Karpas-422 (cell line): ENCODE data around the gene LAIR2. TPM values are rescaled to one million over a fixed set of nuclear protein-coding genes. Genes with fewer than 3 reads are reported as not detected.
A peak's percentile ranks its signal among the peaks of the same experiment; 100 is the strongest.
"Not testable (repeated sequence)": the region's sequence is repeated elsewhere in the genome, so short reads cannot be mapped to it uniquely, and the experiment has no call there.

Experiments
- DNase-seq: peaks from one replicate; pipeline ENCODE4 v3.0.0-alpha.2; 2015
- H2AFZ ChIP-seq: fragments of 200-600 bp; sonication (generic); 2 replicates; pipeline ENCODE4 v1.6.1; 2014; ENCODE audit warnings: antibody characterized with exemption, low read length, mixed read lengths
- H3K27ac ChIP-seq: fragments of 200-600 bp; sonication (generic); 2 replicates; pipeline ENCODE4 v1.5.1; 2014; ENCODE audit warnings: mild to moderate bottlenecking, low read length, moderate library complexity
- H3K27me3 ChIP-seq: fragments of 200-600 bp; sonication (generic); 2 replicates; pipeline ENCODE4 v1.6.1; 2014; ENCODE audit warnings: low read length, mixed read lengths
- H3K36me3 ChIP-seq: fragments of 200-600 bp; sonication (generic); 2 replicates; pipeline ENCODE4 v1.6.1; 2014; ENCODE audit warnings: low read length, mixed read lengths; ENCODE audit not compliant: insufficient read depth
- H3K4me1 ChIP-seq: fragments of 200-600 bp; sonication (generic); 2 replicates; pipeline ENCODE4 v1.6.1; 2014; ENCODE audit warnings: mild to moderate bottlenecking, low read length, mixed read lengths
- H3K4me2 ChIP-seq: fragments of 200-600 bp; sonication (generic); 2 replicates; pipeline ENCODE4 v1.6.1; 2014; ENCODE audit warnings: low read length, low read depth, mild to moderate bottlenecking; ENCODE audit not compliant: poor library complexity, severe bottlenecking
- H3K4me3 ChIP-seq: fragments of 200-600 bp; sonication (generic); 2 replicates; pipeline ENCODE4 v1.5.1; 2014; ENCODE audit warnings: mild to moderate bottlenecking, antibody characterized with exemption, low read length, mixed read lengths
- H3K79me2 ChIP-seq: fragments of 200-600 bp; sonication (generic); 2 replicates; pipeline ENCODE4 v1.6.1; 2014; ENCODE audit warnings: mild to moderate bottlenecking, low read length, mixed read lengths
- H3K9ac ChIP-seq: fragments of 200-600 bp; sonication (generic); 2 replicates; pipeline ENCODE4 v1.6.0; 2014; ENCODE audit warnings: low read length
- H3K9me2 ChIP-seq: fragments of 200-600 bp; sonication (generic), shearing (Covaris generic); replicated peaks from 2 replicates; pipeline ENCODE4 v1.6.0; 2014; ENCODE audit warnings: mild to moderate bottlenecking, low read length, moderate library complexity; ENCODE audit not compliant: insufficient read depth
- H3K9me3 ChIP-seq: fragments of 300-700, 200-600 bp; sonication (generic); 2 replicates; pipeline ENCODE4 v1.6.1; 2014; ENCODE audit warnings: low read length, mixed read lengths
- H4K20me1 ChIP-seq: fragments of 200-600 bp; sonication (generic); 2 replicates; pipeline ENCODE4 v1.6.1; 2014; ENCODE audit warnings: mild to moderate bottlenecking, antibody characterized with exemption, low read length, low read depth; ENCODE audit not compliant: insufficient read depth
- total RNA-seq: library from RNA; depleted of rRNA; stranded (reverse); fragments of >200 nt; shearing (Covaris generic); gene quantifications from 2 replicates; pipeline ENCODE4 v1.2.3, GENCODE V29; 2014; ENCODE audit warnings: low replicate concordance

LAIR2 gene
- total RNA-seq, 1 experiment from 2014 or later = not detected

GRCh38 chr19:54508487-54508886 lies 5.9 kb downstream of the LAIR2 start:
- H3K79me2 ChIP-seq, H2AFZ ChIP-seq, H3K4me1 ChIP-seq, H4K20me1 ChIP-seq, H3K4me2 ChIP-seq, H3K36me3 ChIP-seq, H3K9ac ChIP-seq, DNase-seq, H3K27me3 ChIP-seq, H3K9me2 ChIP-seq, H3K4me3 ChIP-seq, H3K9me3 ChIP-seq, H3K27ac ChIP-seq: not testable (repeated sequence)

- H3K4me2 ChIP-seq, H3K27me3 ChIP-seq, H3K4me3 ChIP-seq, H2AFZ ChIP-seq, H3K9me3 ChIP-seq, DNase-seq, H3K27ac ChIP-seq, H3K4me1 ChIP-seq, H3K36me3 ChIP-seq, H3K79me2 ChIP-seq, H4K20me1 ChIP-seq, H3K9ac ChIP-seq, H3K9me2 ChIP-seq: not testable (repeated sequence)
These were observed 6.7 kb downstream of the LAIR2 start for GRCh38 chr19:54509200-54509940.

- Histone ChIP-seq H3K9me3 (no peaks in the 10 kb centered on the region), H3K36me3 (no peaks in the 10 kb centered on the region), H2AFZ (no peak overlapping the region), H3K27ac (no peak overlapping the region), H3K9me2 (no peaks in the 10 kb centered on the region), H3K4me3 (no peak overlapping the region), H3K4me2 (no peak overlapping the region), H3K27me3 (no peaks in the 10 kb centered on the region), H3K9ac (no peak overlapping the region), H4K20me1 (no peaks in the 10 kb centered on the region), H3K79me2 (no peaks in the 10 kb centered on the region), H3K4me1 (no peaks in the 10 kb centered on the region)
- DNase-seq = no peak
These were observed 12.5 kb downstream of the LAIR2 start for GRCh38 chr19:54515156-54515555.

GRCh38 chr19:54517483-54517882 lies 14.9 kb downstream of the LAIR2 start:
- Histone ChIP-seq H3K4me3 (no peak overlapping the region), H3K4me1 (no peaks in the 10 kb centered on the region), H3K27ac (no peak overlapping the region), H3K9me3 (no peaks in the 10 kb centered on the region), H3K79me2 (no peaks in the 10 kb centered on the region), H4K20me1 (no peaks in the 10 kb centered on the region), H3K9me2 (no peaks in the 10 kb centered on the region), H2AFZ (no peak overlapping the region), H3K27me3 (no peaks in the 10 kb centered on the region; the same call in 1 of the 2 replicates), H3K4me2 (no peak overlapping the region), H3K9ac (no peak overlapping the region), H3K36me3 (no peaks in the 10 kb centered on the region)
- peak; percentile 85 for DNase-seq

GRCh38 chr19:54518844-54519243 lies 16.2 kb downstream of the LAIR2 start:
- no peak for DNase-seq

GRCh38 chr19:54521022-54521859 lies 18.6 kb downstream of the LAIR2 start:
- no peak overlapping the region for H3K27ac ChIP-seq
- H3K9me2 ChIP-seq = no peaks in the 10 kb centered on the region
- H3K4me2 ChIP-seq = no peak overlapping the region
- H3K9ac ChIP-seq = no peak overlapping the region
- H4K20me1 ChIP-seq = peaks cover 2% of the 10 kb centered on the region; the same call in 1 of the 2 replicates
- H3K79me2 ChIP-seq = no peaks in the 10 kb centered on the region
- H3K27me3 ChIP-seq = peaks cover 2% of the 10 kb centered on the region; the same call in 1 of the 2 replicates
- DNase-seq = no peak
- no peak overlapping the region for H2AFZ ChIP-seq
- H3K36me3 ChIP-seq = no peaks in the 10 kb centered on the region
- H3K4me3 ChIP-seq = no peak overlapping the region
- H3K9me3 ChIP-seq = no peaks in the 10 kb centered on the region
- H3K4me1 ChIP-seq = no peaks in the 10 kb centered on the region

More at GRCh38 chr19:54518844-54519243, 16.2 kb downstream of the LAIR2 start:
- Histone ChIP-seq H3K4me1 (no peaks in the 10 kb centered on the region), H3K4me2 (no peak overlapping the region), H3K36me3 (no peaks in the 10 kb centered on the region), H3K9ac (no peak overlapping the region), H3K9me3 (no peaks in the 10 kb centered on the region), H4K20me1 (no peaks in the 10 kb centered on the region), H3K27me3 (peaks cover 2% of the 10 kb centered on the region; the same call in 1 of the 2 replicates), H2AFZ (no peak overlapping the region), H3K79me2 (no peaks in the 10 kb centered on the region), H3K9me2 (no peaks in the 10 kb centered on the region), H3K27ac (no peak overlapping the region), H3K4me3 (no peak overlapping the region)

GRCh38 chr19:54521860-54522513 lies 19.4 kb downstream of the LAIR2 start:
- Histone ChIP-seq H3K9me2 (no peaks in the 10 kb centered on the region), H3K79me2 (no peaks in the 10 kb centered on the region), H3K4me1 (no peaks in the 10 kb centered on the region), H4K20me1 (peaks cover 2% of the 10 kb centered on the region; the same call in 1 of the 2 replicates), H2AFZ (no peak overlapping the region), H3K9ac (no peak overlapping the region), H3K27me3 (peaks cover 2% of the 10 kb centered on the region; the same call in 1 of the 2 replicates), H3K4me3 (no peak overlapping the region), H3K27ac (no peak overlapping the region), H3K36me3 (no peaks in the 10 kb centered on the region), H3K4me2 (no peak overlapping the region), H3K9me3 (no peaks in the 10 kb centered on the region)
- DNase-seq = no peak

GRCh38 chr19:54523403-54523802 lies 20.8 kb downstream of the LAIR2 start:
- Histone ChIP-seq H3K79me2 (no peaks in the 10 kb centered on the region), H4K20me1 (peaks cover 2% of the 10 kb centered on the region; the same call in 1 of the 2 replicates), H2AFZ (no peak overlapping the region), H3K9me2 (no peaks in the 10 kb centered on the region), H3K4me3 (no peak overlapping the region), H3K27me3 (peaks cover 2% of the 10 kb centered on the region; the same call in 1 of the 2 replicates), H3K9me3 (no peaks in the 10 kb centered on the region), H3K27ac (no peak overlapping the region), H3K4me1 (no peaks in the 10 kb centered on the region), H3K36me3 (no peaks in the 10 kb centered on the region), H3K4me2 (no peak overlapping the region), H3K9ac (no peak overlapping the region)
- no peak for DNase-seq
